Smooth muscle cell (in vitro differentiated cells): ENCODE measurements around the gene TWF2. TPM values are rescaled to one million over a fixed set of nuclear protein-coding genes. Genes with fewer than 3 reads are reported as not detected.

Experiments
- DNase-seq: peaks from one replicate; lab custom pipeline; 2025; ENCODE audit not compliant: unreplicated experiment; lab: John Stamatoyannopoulos, UW
- H2AFZ ChIP-seq: fragments of 200-600 bp; sonication (generic); 2 replicates; pipeline ENCODE4 v1.6.0; 2016; ENCODE audit warnings: antibody characterized with exemption, low read depth, mild to moderate bottlenecking
- H3F3A ChIP-seq: fragments of 200-600 bp; sonication (generic); 2 replicates; pipeline ENCODE4 v1.6.0; 2017; ENCODE audit warnings: antibody characterized with exemption, low read depth
- H3K27ac ChIP-seq: fragments of 200-600 bp; sonication (generic); 2 replicates; pipeline ENCODE4 v1.5.1; 2016; ENCODE audit warnings: low read depth, mild to moderate bottlenecking
- H3K27me3 ChIP-seq: fragments of 200-600 bp; sonication (generic); 2 replicates; pipeline ENCODE4 v1.6.1; 2016; ENCODE audit warnings: low read depth, mild to moderate bottlenecking
- H3K36me3 ChIP-seq: fragments of 200-600 bp; sonication (generic); 2 replicates; pipeline ENCODE4 v1.5.1; 2016; ENCODE audit warnings: low read depth
- H3K4me1 ChIP-seq: fragments of 200-600 bp; sonication (generic); 2 replicates; pipeline ENCODE4 v1.5.1; 2016; ENCODE audit warnings: low read depth
- H3K4me2 ChIP-seq: fragments of 200-600 bp; sonication (generic); 2 replicates; pipeline ENCODE4 v1.6.0; 2016; ENCODE audit warnings: mild to moderate bottlenecking
- H3K4me3 ChIP-seq: fragments of 200-600 bp; sonication (generic); 2 replicates; pipeline ENCODE4 v1.5.1; 2016; ENCODE audit warnings: mild to moderate bottlenecking
- H3K79me2 ChIP-seq: fragments of 200-600 bp; sonication (generic); 2 replicates; pipeline ENCODE4 v1.6.0; 2016; ENCODE audit warnings: low read depth, mild to moderate bottlenecking
- H3K9ac ChIP-seq: fragments of 200-600 bp; sonication (generic); 2 replicates; pipeline ENCODE4 v1.6.0; 2016; ENCODE audit warnings: low read depth
- H3K9me3 ChIP-seq: fragments of 200-600 bp; sonication (generic); replicated peaks from 2 replicates; pipeline ENCODE4 v1.5.1; 2016; ENCODE audit warnings: low read depth
- H4K20me1 ChIP-seq: fragments of 200-600 bp; sonication (generic); 2 replicates; pipeline ENCODE4 v1.6.0; 2016; ENCODE audit warnings: low read depth
- WGBS: methylation state at CpG from one replicate; pipeline ENCODE4 v1.1.7; 2016; ENCODE audit warnings: low lambda C conversion rate; 5-methylcytosine and 5-hydroxymethylcytosine counted together
- polyA plus RNA-seq: library from polyadenylated mRNA; unstranded; fragments of >200 nt; fragmentation: Nextera tagmentation; extraction: Ambion mirVana; gene quantifications from 2 replicates; pipeline ENCODE4 v1.2.1, GENCODE V29; 2016
- total RNA-seq: library from RNA; depleted of rRNA; stranded (reverse); fragments of >200 nt; gene quantifications from 2 replicates; pipeline ENCODE4 v1.2.3, GENCODE V29; 2014
- TF ChIP-seq, protein P1 (sequence below): fragments of 200-600 bp; sonication (generic); IDR thresholded peaks from 2 replicates; pipeline ENCODE4 v1.5.1; 2017; ENCODE audit warnings: borderline replicate concordance, mild to moderate bottlenecking, antibody characterized with exemption; ENCODE audit not compliant: insufficient read depth, poor library complexity, severe bottlenecking

TWF2 gene
- total and polyA plus RNA-seq, 2 experiments from 2014 or later, result 80.9 to 96.8 TPM

DNA sequence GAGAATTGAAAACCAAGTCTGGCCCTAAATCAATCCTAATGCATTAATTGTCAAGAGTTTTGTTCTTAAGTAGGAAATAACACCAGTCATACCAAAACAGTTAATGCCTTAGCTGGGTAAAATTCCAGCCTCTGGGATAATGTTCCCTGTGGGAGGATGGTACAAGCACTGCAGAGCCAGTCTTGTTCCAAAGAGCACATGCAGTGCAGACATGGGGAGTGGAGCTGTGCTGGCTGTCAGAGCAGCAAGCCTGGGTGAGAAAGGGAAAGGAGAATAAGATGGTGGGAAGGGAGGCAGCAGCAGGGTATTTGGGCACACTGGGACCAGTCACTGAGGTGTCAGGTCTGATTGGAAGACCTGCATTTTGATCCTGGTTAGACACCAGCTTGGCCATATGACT is 28.9 kb downstream of the TWF2 start:
- H2AFZ ChIP-seq, result no peak overlapping the region
- DNase-seq, result no peak
- H3K9ac ChIP-seq, result no peak overlapping the region
- TF ChIP-seq, protein P1, sequence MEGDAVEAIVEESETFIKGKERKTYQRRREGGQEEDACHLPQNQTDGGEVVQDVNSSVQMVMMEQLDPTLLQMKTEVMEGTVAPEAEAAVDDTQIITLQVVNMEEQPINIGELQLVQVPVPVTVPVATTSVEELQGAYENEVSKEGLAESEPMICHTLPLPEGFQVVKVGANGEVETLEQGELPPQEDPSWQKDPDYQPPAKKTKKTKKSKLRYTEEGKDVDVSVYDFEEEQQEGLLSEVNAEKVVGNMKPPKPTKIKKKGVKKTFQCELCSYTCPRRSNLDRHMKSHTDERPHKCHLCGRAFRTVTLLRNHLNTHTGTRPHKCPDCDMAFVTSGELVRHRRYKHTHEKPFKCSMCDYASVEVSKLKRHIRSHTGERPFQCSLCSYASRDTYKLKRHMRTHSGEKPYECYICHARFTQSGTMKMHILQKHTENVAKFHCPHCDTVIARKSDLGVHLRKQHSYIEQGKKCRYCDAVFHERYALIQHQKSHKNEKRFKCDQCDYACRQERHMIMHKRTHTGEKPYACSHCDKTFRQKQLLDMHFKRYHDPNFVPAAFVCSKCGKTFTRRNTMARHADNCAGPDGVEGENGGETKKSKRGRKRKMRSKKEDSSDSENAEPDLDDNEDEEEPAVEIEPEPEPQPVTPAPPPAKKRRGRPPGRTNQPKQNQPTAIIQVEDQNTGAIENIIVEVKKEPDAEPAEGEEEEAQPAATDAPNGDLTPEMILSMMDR, result no peak
- H3K4me3 ChIP-seq, result no peak overlapping the region
- H3K79me2 ChIP-seq, result no peaks in the 10 kb centered on the region
- H3K27me3 ChIP-seq, result no peaks in the 10 kb centered on the region
- no peaks in the 10 kb centered on the region for H3K9me3 ChIP-seq
- no peak overlapping the region for H3K4me2 ChIP-seq
- no peak overlapping the region for H3K27ac ChIP-seq
- H4K20me1 ChIP-seq, result peaks cover 9% of the 10 kb centered on the region
- H3K36me3 ChIP-seq, result peaks cover 17% of the 10 kb centered on the region
- H3F3A ChIP-seq, result peaks cover 4% of the 10 kb centered on the region
- no peaks in the 10 kb centered on the region for H3K4me1 ChIP-seq

DNA sequence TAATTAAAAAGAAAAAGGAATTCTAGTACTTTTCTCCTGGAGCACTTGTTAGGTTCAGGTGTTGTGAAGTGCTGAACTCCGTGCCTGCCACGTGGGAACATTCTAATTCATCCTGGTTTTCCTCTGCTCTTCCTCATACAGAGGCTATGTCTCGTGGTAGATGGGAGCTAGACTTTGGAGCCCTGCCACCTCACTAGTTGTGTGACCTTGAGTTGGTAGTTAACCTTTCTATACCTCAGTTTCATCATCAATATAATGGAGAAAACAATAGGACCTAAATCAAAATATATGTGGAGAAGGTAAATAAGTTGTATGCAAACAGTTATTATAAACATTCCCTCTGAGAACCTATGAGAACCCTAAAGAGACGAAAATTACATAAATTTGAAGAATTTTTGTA is 30.4 kb downstream of the TWF2 start:
- Histone ChIP-seq H3K4me2 (no peak overlapping the region), H3K79me2 (no peaks in the 10 kb centered on the region), H3K36me3 (peaks cover 31% of the 10 kb centered on the region), H3K27ac (no peak overlapping the region), H3K4me3 (no peak overlapping the region), H3K9me3 (no peaks in the 10 kb centered on the region), H3K9ac (no peak overlapping the region), H4K20me1 (peaks cover 9% of the 10 kb centered on the region), H2AFZ (no peak overlapping the region), H3F3A (peaks cover 4% of the 10 kb centered on the region), H3K4me1 (no peaks in the 10 kb centered on the region), H3K27me3 (no peaks in the 10 kb centered on the region)
- TF ChIP-seq, protein P1, result no peak
- no peak for DNase-seq
- WGBS, result 95% methylated on average over 4 of the region's 4 CpGs

DNA sequence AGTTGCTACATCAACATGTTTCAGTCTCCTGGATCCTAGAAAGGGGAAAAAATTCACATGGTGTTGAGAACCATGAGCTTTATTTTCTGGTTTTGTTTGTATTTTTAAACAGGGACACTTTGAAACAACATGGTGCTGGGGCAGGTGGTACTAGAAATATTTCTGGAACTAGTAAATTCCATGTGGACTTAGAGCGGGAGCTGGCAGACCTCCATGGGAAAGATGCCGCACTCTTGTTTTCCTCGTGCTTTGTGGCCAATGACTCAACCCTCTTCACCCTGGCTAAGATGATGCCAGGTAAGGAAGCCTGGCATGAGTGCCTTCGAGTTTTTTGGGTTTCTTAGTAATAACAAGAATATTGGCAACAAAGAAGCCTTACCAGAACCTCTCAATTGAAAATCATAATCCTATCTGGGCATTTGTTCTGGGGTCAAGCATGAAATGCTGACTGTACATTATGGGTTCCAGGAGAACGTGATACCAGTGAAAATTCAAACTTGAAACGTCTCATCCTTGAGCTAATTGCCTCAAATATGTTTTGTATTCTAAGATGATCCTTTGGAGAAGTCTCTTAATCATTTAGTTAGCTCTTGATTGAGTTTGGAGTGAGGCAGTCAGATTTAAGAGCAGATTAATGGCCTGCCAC is 33.1 kb downstream of the TWF2 start:
- peaks cover 6% of the 10 kb centered on the region for H3K79me2 ChIP-seq
- H3K9ac ChIP-seq, result no peak overlapping the region
- H3K9me3 ChIP-seq, result no peaks in the 10 kb centered on the region
- no peak overlapping the region for H3K4me3 ChIP-seq
- DNase-seq, result no peak
- H3K27ac ChIP-seq, result no peak overlapping the region
- TF ChIP-seq, protein P1, result no peak
- H3K4me1 ChIP-seq, result peaks cover 4% of the 10 kb centered on the region
- H3K4me2 ChIP-seq, result no peak overlapping the region
- peaks cover 4% of the 10 kb centered on the region for H3F3A ChIP-seq
- peaks cover 34% of the 10 kb centered on the region for H3K36me3 ChIP-seq
- 88% methylated on average over 6 of the region's 6 CpGs for WGBS
- H4K20me1 ChIP-seq, result peaks cover 29% of the 10 kb centered on the region
- no peaks in the 10 kb centered on the region for H3K27me3 ChIP-seq
- H2AFZ ChIP-seq, result no peak overlapping the region
